Brain microvascular endothelial cell (primary cell): ENCODE data around the gene C3.
"Not testable (repeated sequence)": the region's sequence is repeated elsewhere in the genome, so short reads cannot be mapped to it uniquely, and the experiment has no call there.

Experiments
- DNase-seq: peaks from one replicate; pipeline ENCODE4 v3.0.0-alpha.2; 2020
- H3K27ac ChIP-seq: fragments of 250-450 bp; sonication (Bioruptor Pico); 2 replicates; pipeline ENCODE4 v1.5.1; 2020; ENCODE audit warnings: mild to moderate bottlenecking, moderate library complexity
- H3K27me3 ChIP-seq: fragments of 250-450 bp; sonication (Bioruptor Pico); replicated peaks from 2 replicates; pipeline ENCODE4 v1.5.1; 2020; ENCODE audit warnings: mild to moderate bottlenecking
- H3K36me3 ChIP-seq: fragments of 250-450 bp; sonication (Bioruptor Pico); replicated peaks from 2 replicates; pipeline ENCODE4 v1.5.1; 2020; ENCODE audit warnings: mild to moderate bottlenecking
- H3K4me3 ChIP-seq: 2 replicates; pipeline ENCODE4 v1.5.1; 2011; ENCODE audit warnings: low read depth, mild to moderate bottlenecking, control low read depth, low read length, moderate library complexity
- CTCF ChIP-seq: IDR thresholded peaks from 2 replicates; pipeline ENCODE4 v1.5.1; 2011; ENCODE audit warnings: low read depth, mild to moderate bottlenecking, moderate library complexity, low read length, control low read depth, inconsistent platforms; ENCODE audit errors: missing control alignments
- in situ Hi-C: cut with HindIII; loops from 2 replicates; pipeline ENCODE4 v1.10.0; 2017; ENCODE audit warnings: low sequenced_read_pairs, low pct_ligation_motif_present

Gene C3

GRCh38 chr19:6750062-6750461, 29.6 kb upstream of the C3 start:
- Histone ChIP-seq H3K4me3 (no peak overlapping the region), H3K36me3 (peaks cover 50% of the 10 kb centered on the region), H3K27me3 (no peaks in the 10 kb centered on the region), H3K27ac (no peak overlapping the region)
- TF ChIP-seq CTCF: no peak
- DNase-seq: no peak
- in situ Hi-C loops: no loop called here

- H3K27me3 ChIP-seq, DNase-seq, H3K27ac ChIP-seq, H3K4me3 ChIP-seq, in situ Hi-C loops: not testable (repeated sequence)
- H3K36me3 ChIP-seq: peaks cover 56% of the 10 kb centered on the region
Measured at GRCh38 chr19:6748543-6748942, 28.1 kb upstream of the C3 start.

- no peak overlapping the region for H3K4me3 ChIP-seq
- no peak for DNase-seq
- H3K27ac ChIP-seq: no peak overlapping the region
- H3K36me3 ChIP-seq: peaks cover 51% of the 10 kb centered on the region
- TF ChIP-seq CTCF: no peak
- H3K27me3 ChIP-seq: no peaks in the 10 kb centered on the region
- in situ Hi-C loops: no loop called here
Measured at GRCh38 chr19:6745965-6746364, 25.5 kb upstream of the C3 start.

- in situ Hi-C loops: no loop called here
- Histone ChIP-seq H3K4me3 (peak overlapping the region; percentile 29), H3K27ac (peak overlapping the region; percentile 66), H3K27me3 (no peaks in the 10 kb centered on the region), H3K36me3 (peaks cover 46% of the 10 kb centered on the region)
- TF ChIP-seq CTCF: no peak
- peak; percentile 82 for DNase-seq
Measured at GRCh38 chr19:6744381-6745301, 24.2 kb upstream of the C3 start.

GRCh38 chr19:6743714-6744380, 23.4 kb upstream of the C3 start:
- Histone ChIP-seq H3K27ac (peak overlapping the region; percentile 66), H3K36me3 (peaks cover 40% of the 10 kb centered on the region), H3K4me3 (no peak overlapping the region), H3K27me3 (no peaks in the 10 kb centered on the region)
- in situ Hi-C loops: no loop called here
- no peak for DNase-seq
- no peak for TF ChIP-seq CTCF

- H3K36me3 ChIP-seq: peaks cover 33% of the 10 kb centered on the region
- H3K4me3 ChIP-seq: no peak overlapping the region
- DNase-seq: no peak
- in situ Hi-C loops: no loop called here
- TF ChIP-seq CTCF: no peak
- H3K27ac ChIP-seq: no peak overlapping the region
- no peaks in the 10 kb centered on the region for H3K27me3 ChIP-seq
Measured at GRCh38 chr19:6743066-6743465, 22.6 kb upstream of the C3 start.
